ENCODE measurements around the gene NACC2. TPM values are rescaled to one million over a fixed set of nuclear protein-coding genes. Genes with fewer than 3 reads are reported as not detected.

Gene NACC2
- total and polyA plus RNA-seq, 2 donors (not counting 1 experiment from before 2014, with no cell fraction given), result 0.34 to 1.9 TPM

DNA sequence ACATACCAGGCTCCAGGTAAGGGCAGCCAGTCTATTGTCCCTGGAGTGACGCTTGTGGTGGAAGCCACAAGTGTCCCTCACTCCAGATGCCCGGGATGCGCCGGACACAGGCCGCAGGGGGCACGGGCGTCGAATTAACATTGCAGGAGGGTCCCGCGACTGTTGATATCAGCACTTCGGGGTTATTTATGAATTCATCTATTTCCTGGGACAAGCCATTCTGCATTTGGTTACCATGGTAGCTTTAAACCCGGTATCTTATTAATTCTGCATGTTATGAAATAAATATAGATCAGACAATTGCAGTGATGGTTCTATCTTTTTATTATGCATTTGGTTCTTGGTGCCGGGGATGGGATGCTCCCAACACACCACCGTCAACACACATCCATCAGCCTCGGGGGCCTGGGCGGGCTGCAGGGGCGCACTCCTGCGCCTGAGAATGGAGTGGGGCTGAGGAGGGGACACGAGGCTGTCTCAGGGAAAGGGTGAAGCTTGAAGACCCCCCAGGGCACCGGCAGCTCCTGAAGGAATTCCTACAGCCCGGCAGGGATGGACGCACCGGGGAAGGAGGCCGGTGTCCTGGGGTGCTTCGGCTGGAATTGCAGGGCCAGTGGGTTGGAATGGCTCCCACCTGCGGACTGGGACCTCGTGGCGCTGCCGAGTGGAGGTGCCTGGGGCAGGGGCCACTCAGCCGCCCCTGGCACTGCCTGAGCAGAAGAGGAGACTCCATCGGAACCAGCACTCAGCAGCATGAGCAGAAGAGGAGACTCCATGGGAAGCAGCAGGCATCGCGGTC is 41.2 kb upstream of the NACC2 start:
- ATAC-seq (ENCODE audit: low read depth) (no peak), DNase-seq (no peak)
- no peak overlapping the region for H3K9ac ChIP-seq (ENCODE audit: low read length)
- H3K27ac Mint-ChIP-seq, result no peak overlapping the region
- no peak overlapping the region for H3K27ac ChIP-seq (ENCODE audit: low read length in 2 of 2)
- H3K27me3 ChIP-seq (replicated peaks in 1 of 4; ENCODE audit: control extremely low read depth in 1 of 4, control insufficient read depth in 3 of 4, insufficient read depth in 4 of 4, low read length in 3 of 4), result peaks cover 0 to 47% (median 13%) of the 10 kb centered on the region in 4 experiments
- H3K4me1 Mint-ChIP-seq, result peaks cover 10% of the 10 kb centered on the region
- no peaks in the 10 kb centered on the region for H3K9me3 Mint-ChIP-seq (ENCODE audit: insufficient read depth)
- ChIA-PET POLR2A (no interaction called here), CTCF (interaction anchor here (1.7 kb wide), 1 partner anchor 170 kb away, joined by 4 read pairs; no protein-coding TSS in a partner anchor)
- intact Hi-C loops (cut with micrococcal nuclease), result no loop called here
- peaks cover 20% of the 10 kb centered on the region for H3K27me3 Mint-ChIP-seq
- no peak overlapping the region for H3K4me3 Mint-ChIP-seq
- TF ChIP-seq, protein P1, sequence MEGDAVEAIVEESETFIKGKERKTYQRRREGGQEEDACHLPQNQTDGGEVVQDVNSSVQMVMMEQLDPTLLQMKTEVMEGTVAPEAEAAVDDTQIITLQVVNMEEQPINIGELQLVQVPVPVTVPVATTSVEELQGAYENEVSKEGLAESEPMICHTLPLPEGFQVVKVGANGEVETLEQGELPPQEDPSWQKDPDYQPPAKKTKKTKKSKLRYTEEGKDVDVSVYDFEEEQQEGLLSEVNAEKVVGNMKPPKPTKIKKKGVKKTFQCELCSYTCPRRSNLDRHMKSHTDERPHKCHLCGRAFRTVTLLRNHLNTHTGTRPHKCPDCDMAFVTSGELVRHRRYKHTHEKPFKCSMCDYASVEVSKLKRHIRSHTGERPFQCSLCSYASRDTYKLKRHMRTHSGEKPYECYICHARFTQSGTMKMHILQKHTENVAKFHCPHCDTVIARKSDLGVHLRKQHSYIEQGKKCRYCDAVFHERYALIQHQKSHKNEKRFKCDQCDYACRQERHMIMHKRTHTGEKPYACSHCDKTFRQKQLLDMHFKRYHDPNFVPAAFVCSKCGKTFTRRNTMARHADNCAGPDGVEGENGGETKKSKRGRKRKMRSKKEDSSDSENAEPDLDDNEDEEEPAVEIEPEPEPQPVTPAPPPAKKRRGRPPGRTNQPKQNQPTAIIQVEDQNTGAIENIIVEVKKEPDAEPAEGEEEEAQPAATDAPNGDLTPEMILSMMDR (IDR thresholded peaks at IDR 0.05), result no peak
- no peak for TF ChIP-seq EZH2 (IDR thresholded peaks at IDR 0.05; ENCODE audit: borderline replicate concordance, insufficient read depth, low read depth, low read length, poor library complexity, severe bottlenecking)
- 91% methylated on average over 29 of the region's 33 CpGs for WGBS (ENCODE audit: insufficient coverage)
- no peaks in the 10 kb centered on the region for H4K20me1 ChIP-seq (ENCODE audit: control insufficient read depth, insufficient read depth, low read length, poor library complexity, severe bottlenecking)
- peaks cover 9 to 18% of the 10 kb centered on the region in 2 donors for H3K4me1 ChIP-seq (ENCODE audit: control insufficient read depth in 2 of 2, insufficient read depth in 2 of 2, low read length in 2 of 2)
- H2AFZ ChIP-seq (ENCODE audit: insufficient read depth, low read depth, low read length, poor library complexity, severe bottlenecking), result no peak overlapping the region
- H3K4me3 ChIP-seq (ENCODE audit: control extremely low read depth in 1 of 5, extremely low read depth in 1 of 5, insufficient read depth in 1 of 5, low read depth in 2 of 5, low read length in 4 of 5), result no peak overlapping the region
- H3K79me2 ChIP-seq (ENCODE audit: control insufficient read depth, insufficient read depth, low read length), result no peaks in the 10 kb centered on the region
- no peak overlapping the region for H3K4me2 ChIP-seq (replicated peaks; ENCODE audit: low read depth, low read length, poor library complexity, severe bottlenecking)
- peaks cover 0 to 7% (median 0%) of the 10 kb centered on the region in 3 donors for H3K9me3 ChIP-seq (ENCODE audit: control extremely low read depth in 1 of 3, control insufficient read depth in 2 of 3, insufficient read depth in 1 of 3, low read length in 2 of 3)
- H3K36me3 ChIP-seq (replicated peaks in 1 of 2; ENCODE audit: control extremely low read depth in 1 of 2, control insufficient read depth in 1 of 2, extremely low read depth in 1 of 2, insufficient read depth in 2 of 2, low read length in 1 of 2), result no peaks in the 10 kb centered on the region
